SH-SY5Y (cell line): ENCODE measurements around the gene ONECUT2.

Experiments
- GATA2 ChIP-seq: IDR thresholded peaks from 2 replicates; pipeline ENCODE4 v1.6.1; 2011; ENCODE audit warnings: mild to moderate bottlenecking, low read depth, low read length
- GATA3 ChIP-seq: IDR thresholded peaks from 2 replicates; pipeline ENCODE4 v1.6.1; 2011; ENCODE audit warnings: low read depth, mild to moderate bottlenecking, low read length, moderate library complexity

DNA sequence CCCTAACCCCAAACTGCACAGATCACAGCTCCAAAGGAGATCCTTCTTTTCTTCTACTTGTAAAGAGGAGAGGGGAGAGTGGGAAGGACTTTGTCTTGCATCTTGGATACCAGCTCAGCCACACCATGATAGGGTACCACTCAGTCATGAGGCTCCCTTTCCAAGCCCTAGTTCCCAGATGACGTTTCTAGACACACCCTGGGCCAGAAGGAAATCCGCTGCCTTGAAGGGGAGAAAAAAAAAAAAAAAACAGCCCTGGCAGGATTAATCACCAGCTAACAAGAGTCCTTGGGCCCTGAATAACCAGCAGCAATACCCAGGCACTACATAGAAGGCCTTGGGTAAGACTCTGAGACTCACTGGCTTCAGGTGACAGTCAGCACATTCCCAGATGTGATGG is 45.9 kb upstream of the ONECUT2 start:
- TF ChIP-seq GATA2 (no peak), GATA3 (no peak)
